ENCODE data around the gene POR. TPM values are rescaled to one million over a fixed set of nuclear protein-coding genes. Genes with fewer than 3 reads are reported as not detected.

Gene POR
- total RNA-seq, 2 donors from 2014 or later: 88.0 to 136 TPM

- Histone ChIP-seq H3K27ac (peak overlapping the region in 1 of 2 donors; percentile 54), H3K36me3 (no peaks in the 10 kb centered on the region), H3K27me3 (replicated peaks; ENCODE audit: insufficient read depth) (no peaks in the 10 kb centered on the region), H3K4me1 (replicated peaks) (peaks cover 4% of the 10 kb centered on the region), H3K4me3 (no peak overlapping the region), H3K9me3 (no peaks in the 10 kb centered on the region)
- 68% methylated on average over 8 of the region's 8 CpGs for WGBS
- DNase-seq (ENCODE audit: low spot score): no peak
- intact Hi-C loops (cut with DNase I): no loop called here
- TF ChIP-seq POLR2AphosphoS5 (IDR thresholded peaks at IDR 0.05) (peak; percentile 45), POLR2A (IDR thresholded peaks at IDR 0.05) (no peak)
Measured at GRCh38 chr7:75945297-75946168, 30.6 kb downstream of the POR start.

- WGBS: 63% methylated on average over 8 of the region's 8 CpGs
- no peaks in the 10 kb centered on the region for H3K27me3 ChIP-seq (replicated peaks; ENCODE audit: insufficient read depth)
- intact Hi-C loops (cut with DNase I): no loop called here
- H3K4me1 ChIP-seq (replicated peaks): peaks cover 4% of the 10 kb centered on the region
- no peak for TF ChIP-seq POLR2AphosphoS5 (IDR thresholded peaks at IDR 0.05)
- no peak for TF ChIP-seq POLR2A (IDR thresholded peaks at IDR 0.05)
- no peak for TF ChIP-seq CTCF (IDR thresholded peaks at IDR 0.05)
- H3K36me3 ChIP-seq: no peaks in the 10 kb centered on the region
- H3K9me3 ChIP-seq: no peaks in the 10 kb centered on the region
- no peak overlapping the region for H3K4me3 ChIP-seq
- H3K27ac ChIP-seq: peak overlapping the region in 1 of 2 donors; percentile 28
- DNase-seq (ENCODE audit: low spot score): no peak
Measured at GRCh38 chr7:75946207-75946855, 31.4 kb downstream of the POR start.

GRCh38 chr7:75948179-75948578 lies 33.2 kb downstream of the POR start:
- H3K27ac ChIP-seq: no peak overlapping the region

GRCh38 chr7:75950111-75950681 lies 35.2 kb downstream of the POR start:
- 81% methylated on average over 15 of the region's 15 CpGs for WGBS
- intact Hi-C loops (cut with DNase I): no loop called here
- TF ChIP-seq POLR2AphosphoS5 (IDR thresholded peaks at IDR 0.05) (peak; percentile 68), POLR2A (IDR thresholded peaks at IDR 0.05) (no peak), CTCF (IDR thresholded peaks at IDR 0.05) (peak in 1 of 4 experiments; percentile 14)

More at GRCh38 chr7:75948179-75948578, 33.2 kb downstream of the POR start:
- intact Hi-C loops (cut with DNase I): no loop called here
- TF ChIP-seq CTCF (IDR thresholded peaks at IDR 0.05) (no peak), POLR2A (IDR thresholded peaks at IDR 0.05) (no peak), POLR2AphosphoS5 (IDR thresholded peaks at IDR 0.05) (no peak)
- no peaks in the 10 kb centered on the region for H3K9me3 ChIP-seq
- no peaks in the 10 kb centered on the region for H3K27me3 ChIP-seq (replicated peaks; ENCODE audit: insufficient read depth)
- no peak for DNase-seq (ENCODE audit: low spot score)
- H3K36me3 ChIP-seq: no peaks in the 10 kb centered on the region
- peaks cover 4% of the 10 kb centered on the region for H3K4me1 ChIP-seq (replicated peaks)
- no peak overlapping the region for H3K4me3 ChIP-seq
- WGBS: 71% methylated on average over 8 of the region's 9 CpGs

GRCh38 chr7:75951506-75951905 lies 36.6 kb downstream of the POR start:
- Histone ChIP-seq H3K4me1 (replicated peaks) (no peaks in the 10 kb centered on the region), H3K9me3 (no peaks in the 10 kb centered on the region), H3K4me3 (no peak overlapping the region), H3K36me3 (peaks cover 0 to 4% of the 10 kb centered on the region in 2 donors), H3K27me3 (replicated peaks; ENCODE audit: insufficient read depth) (no peaks in the 10 kb centered on the region), H3K27ac (no peak overlapping the region)
- no peak for TF ChIP-seq POLR2A (IDR thresholded peaks at IDR 0.05)
- WGBS: 63% methylated on average over 5 of the region's 5 CpGs
- intact Hi-C loops (cut with DNase I): no loop called here
- no peak for DNase-seq (ENCODE audit: low spot score)

More at GRCh38 chr7:75950111-75950681, 35.2 kb downstream of the POR start:
- Histone ChIP-seq H3K36me3 (peaks cover 0 to 4% of the 10 kb centered on the region in 2 donors), H3K4me3 (no peak overlapping the region), H3K4me1 (replicated peaks) (peaks cover 4% of the 10 kb centered on the region), H3K27me3 (replicated peaks; ENCODE audit: insufficient read depth) (no peaks in the 10 kb centered on the region), H3K9me3 (no peaks in the 10 kb centered on the region), H3K27ac (peak overlapping the region in 1 of 2 donors; percentile 49)
- peak; percentile 41 for DNase-seq (ENCODE audit: low spot score)
